HG02678 (cell line): ENCODE data around the gene UTP14C.
"Not testable (repeated sequence)": the region's sequence is repeated elsewhere in the genome, so short reads cannot be mapped to it uniquely, and the experiment has no call there.

Source experiments
- ATAC-seq: cut with Tn5 transposase; IDR thresholded peaks from one replicate; pipeline ENCODE4 v1.9.1; 2021; ENCODE audit warnings: mild to moderate bottlenecking, moderate library complexity; ENCODE audit not compliant: unreplicated experiment

The UTP14C gene

DNA sequence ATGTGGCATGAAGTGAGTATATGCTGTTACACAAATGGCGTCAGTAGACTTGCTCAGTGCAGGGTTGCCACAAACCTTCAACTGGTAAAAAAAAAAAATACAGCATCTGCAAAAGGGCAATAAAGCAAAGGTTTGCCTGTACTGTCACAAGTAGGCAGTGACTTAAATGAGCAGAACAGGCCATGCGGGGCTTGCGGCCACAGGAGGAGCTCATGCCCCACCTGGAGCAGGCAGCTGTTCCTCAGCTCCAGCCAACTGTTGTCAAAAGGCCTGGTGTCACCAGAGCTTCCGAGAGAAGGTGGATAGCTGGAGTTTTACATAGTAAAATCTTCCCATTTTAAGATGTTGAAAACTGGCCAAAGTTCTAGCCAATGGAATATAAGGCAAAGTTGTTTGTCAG lies 20.9 kb upstream of the UTP14C start:
- ATAC-seq = no peak

GRCh38 chr13:52004511-52005170 lies 19.9 kb upstream of the UTP14C start:
- no peak for ATAC-seq

DNA sequence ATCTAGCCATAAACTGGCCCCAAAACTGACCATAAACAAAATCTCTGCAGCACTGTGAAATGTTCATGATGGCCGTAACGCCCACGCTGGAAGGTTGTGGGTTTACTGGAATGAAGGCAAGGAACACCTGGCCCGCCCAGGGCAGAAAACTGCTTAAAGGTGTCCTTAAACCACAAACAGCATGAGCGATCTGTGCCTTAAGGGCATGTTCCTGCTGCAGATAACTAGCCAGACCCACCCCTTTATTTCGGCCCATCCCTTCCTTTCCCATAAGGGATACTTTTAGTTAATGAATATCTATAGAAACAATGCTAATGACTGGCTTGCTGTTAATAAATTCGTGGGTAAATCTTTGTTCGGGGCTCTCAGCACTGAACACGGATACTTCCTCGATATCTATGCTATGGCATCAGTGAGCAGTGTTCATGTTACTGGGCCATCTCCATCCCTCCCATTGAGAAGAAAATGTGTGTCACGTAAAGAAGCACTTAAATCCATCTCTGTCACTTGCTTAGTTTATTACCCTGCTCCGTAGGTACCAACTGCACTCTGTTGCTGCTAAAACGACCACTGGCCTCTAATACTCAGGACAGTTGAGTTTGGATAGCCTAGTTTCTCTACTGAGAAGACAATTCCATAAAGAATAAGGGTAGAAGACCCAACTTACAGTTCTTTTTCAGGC lies 18.5 kb upstream of the UTP14C start:
- ATAC-seq = no peak

GRCh38 chr13:52006523-52007245 lies 17.8 kb upstream of the UTP14C start:
- ATAC-seq = no peak

DNA sequence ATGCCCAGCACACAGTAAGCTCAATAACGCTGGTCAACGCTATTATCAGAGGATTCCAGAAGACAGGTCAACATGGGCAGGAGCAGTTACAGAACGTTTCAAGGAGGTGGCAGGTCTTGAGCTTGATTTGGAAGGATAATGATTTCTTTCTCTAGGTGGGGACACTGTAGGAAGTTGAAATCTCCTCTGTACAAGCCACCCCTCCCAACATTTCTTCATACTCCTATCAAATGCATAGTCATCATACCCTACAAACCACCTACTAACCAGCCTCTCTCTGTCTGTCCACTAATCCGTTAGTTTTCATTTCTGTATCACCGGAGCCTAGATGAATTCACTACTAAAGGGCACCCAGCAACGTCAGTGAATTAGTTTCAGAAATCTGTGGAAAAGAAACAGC lies 14.5 kb upstream of the UTP14C start:
- ATAC-seq = no peak

DNA sequence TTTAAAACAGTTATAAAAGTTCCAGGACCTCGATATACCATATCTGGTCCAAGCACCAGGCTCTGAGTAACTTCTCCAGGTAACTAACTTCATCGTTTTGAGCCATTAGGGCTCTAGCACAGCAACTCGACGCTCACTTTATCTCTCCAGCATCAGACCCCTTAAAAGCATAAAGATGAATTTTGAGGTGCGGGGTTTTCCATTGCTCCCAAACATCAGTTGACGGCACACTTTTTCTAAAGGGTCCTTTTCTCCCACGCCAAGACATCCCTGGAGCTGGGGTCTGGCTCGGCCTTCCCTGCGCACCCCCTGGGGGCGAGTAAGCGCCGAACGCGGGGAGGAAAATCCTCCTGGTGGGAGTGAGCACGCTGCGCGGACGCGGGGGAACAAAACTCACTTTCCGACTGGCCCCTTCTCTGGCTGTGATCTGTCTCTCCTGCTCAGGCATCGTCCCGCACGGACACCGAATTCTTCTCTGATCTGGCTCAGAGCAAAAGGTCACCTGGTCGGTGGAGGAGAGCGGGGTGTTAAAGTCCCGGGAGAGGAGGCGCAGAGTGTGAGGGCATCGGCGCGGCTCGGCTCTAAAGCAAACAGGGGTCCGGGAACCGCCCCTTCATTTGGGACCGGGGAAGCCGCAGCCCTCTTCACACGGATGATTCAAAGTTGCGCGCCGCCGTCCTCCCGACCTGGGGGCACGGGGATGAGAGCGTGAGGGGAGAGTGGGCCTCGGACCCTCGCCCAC lies 13.4 kb upstream of the UTP14C start, which contains the start of gene ATP7B:
Gene ATP7B, minus strand, starts transcription at position 561 of the 742 bp plus-strand sequence. Its CDS starts 113 bp downstream, at position 448.
- no peak for ATAC-seq

GRCh38 chr13:52011632-52012511 lies 12.6 kb upstream of the UTP14C start, which contains the start of gene ALG11:
ALG11 (plus strand) TSS chr13:52012398; CDS start chr13:52012419, 21 bp downstream.
- ATAC-seq = peak; percentile 99

DNA sequence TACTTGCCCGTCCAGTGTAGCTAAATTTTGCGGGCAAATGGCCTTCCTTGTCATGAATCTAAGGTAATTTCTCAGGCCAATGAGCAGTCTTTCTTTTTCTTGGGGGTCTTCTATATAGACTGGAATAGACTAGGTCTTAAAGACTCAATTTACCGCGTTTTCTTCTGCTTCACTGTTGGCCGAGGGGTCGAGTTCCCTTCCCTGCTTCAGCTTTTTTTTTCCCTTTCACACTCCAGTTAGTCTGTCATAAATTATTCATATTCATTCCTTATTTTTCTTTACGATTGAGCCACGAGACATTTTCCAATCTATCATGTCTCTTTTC lies 12.0 kb upstream of the UTP14C start:
- no peak for ATAC-seq

GRCh38 chr13:52016296-52016695 lies 8.2 kb upstream of the UTP14C start:
- ATAC-seq = no peak

DNA sequence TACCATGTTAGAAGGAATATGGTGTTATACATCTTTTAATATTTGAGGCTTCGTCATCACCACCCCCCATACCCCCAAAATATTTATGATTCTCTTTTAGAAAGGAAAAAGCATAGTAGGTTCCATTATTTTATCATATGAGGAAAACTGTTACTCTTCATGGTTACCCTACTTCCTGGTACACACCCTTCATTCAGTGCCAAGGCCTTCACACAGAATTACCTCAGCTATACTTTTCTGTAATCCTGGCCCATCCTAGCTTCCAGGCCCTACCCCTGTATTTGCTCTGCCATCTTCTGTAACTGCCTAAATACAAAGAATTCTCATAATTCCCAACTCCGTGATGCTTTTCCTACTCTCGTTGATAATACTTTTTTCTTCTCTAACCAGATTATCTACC lies 4.3 kb upstream of the UTP14C start:
- ATAC-seq = no peak

DNA sequence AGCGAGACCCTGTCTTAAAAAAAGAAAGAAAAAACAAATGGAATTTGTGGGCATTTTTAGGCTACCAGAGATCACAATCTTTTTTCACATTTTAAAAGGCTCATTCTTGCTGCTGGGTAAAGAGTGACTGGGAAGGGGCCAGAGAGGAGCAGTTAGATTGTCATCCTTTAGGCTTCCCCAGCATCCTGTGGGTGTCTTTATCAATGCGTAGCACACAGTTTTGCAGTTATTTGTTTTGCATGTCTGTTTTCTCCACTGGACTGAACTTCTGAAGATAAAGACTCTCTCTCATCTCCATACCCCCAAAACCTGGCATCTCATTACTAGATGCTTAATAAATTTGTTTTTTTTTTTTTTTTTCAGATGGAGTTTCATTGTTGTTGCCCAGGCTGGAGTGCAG lies 2.1 kb upstream of the UTP14C start:
- no peak for ATAC-seq

- ATAC-seq = no peak
These were observed 1.2 kb downstream of the UTP14C start for GRCh38 chr13:52025475-52026245.

- no peak for ATAC-seq
These were observed 1.7 kb downstream of the UTP14C start for GRCh38 chr13:52026246-52026626.

- ATAC-seq = no peak
These were observed 3.3 kb downstream of the UTP14C start for GRCh38 chr13:52027832-52028231.

GRCh38 chr13:52029569-52029968 lies 5.1 kb downstream of the UTP14C start:
- ATAC-seq = no peak

GRCh38 chr13:52030401-52030800 lies 5.9 kb downstream of the UTP14C start:
- not testable (repeated sequence) for ATAC-seq

GRCh38 chr13:52033039-52033438 lies 8.5 kb downstream of the UTP14C start:
- ATAC-seq = no peak

DNA sequence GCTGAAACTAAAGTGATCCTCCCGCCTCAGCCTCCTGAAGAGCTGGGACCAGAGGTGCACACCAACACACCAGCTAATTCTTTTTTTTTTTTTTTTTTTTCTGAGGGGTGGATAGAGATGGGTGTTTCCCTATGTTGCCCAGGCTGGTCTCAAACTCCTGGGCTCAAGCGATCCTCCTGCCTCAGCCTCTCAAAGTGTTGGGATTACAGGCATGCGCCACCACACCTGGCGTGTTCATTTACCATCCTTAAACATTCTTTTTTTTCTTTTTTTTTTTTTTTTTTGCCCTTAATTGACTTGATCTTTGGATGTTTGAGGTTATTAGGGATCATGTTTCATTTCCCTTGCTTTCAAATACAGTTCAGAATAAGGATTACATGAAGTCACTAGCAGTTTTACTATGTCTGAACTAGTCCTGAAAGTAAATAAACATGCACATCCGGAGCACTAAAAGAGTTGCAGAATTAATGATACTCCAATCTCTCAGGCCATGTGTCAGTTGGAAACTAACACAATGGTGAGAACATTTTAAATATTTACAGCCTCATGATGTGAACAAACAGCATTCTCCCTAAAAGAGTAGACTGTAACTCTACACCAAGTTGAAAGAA lies 10.2 kb downstream of the UTP14C start:
- ATAC-seq = no peak

DNA sequence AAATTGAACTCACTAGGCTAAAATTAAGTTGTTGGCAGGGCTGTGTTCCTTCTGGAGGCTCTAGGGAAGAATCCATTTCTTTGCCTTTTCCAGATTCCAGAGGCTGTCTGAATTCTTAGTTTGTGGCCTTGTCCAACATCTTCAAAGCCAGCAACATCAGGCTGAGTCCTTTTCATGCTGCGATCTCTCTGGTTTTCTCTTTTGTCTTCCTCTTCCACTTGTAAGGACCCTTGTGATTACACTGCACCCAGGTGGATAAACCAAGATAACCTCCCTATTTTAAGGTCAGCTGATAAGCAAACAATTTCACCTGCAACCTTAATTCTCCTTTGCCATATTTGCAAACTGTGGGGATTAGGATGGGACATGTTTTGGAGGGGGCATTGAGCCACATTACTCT lies 11.5 kb downstream of the UTP14C start:
- no peak for ATAC-seq
